A549 (cell line): ENCODE data around the gene SLC22A2.

ENCODE experiments used
- BHLHE40 ChIP-seq: IDR thresholded peaks from 2 replicates; pipeline ENCODE4 v1.6.1; 2012; ENCODE audit warnings: low read depth, low read length, inconsistent platforms
- CEBPB ChIP-seq, 2 experiments: fragments of >200 bp in 1 of 2; sonication (Bioruptor Twin) in 1 of 2; formaldehyde crosslinking in 1 of 2; IDR thresholded peaks; 2 replicates each; pipeline ENCODE4 v1.6.1; 2012 to 2016
- EP300 ChIP-seq, 2 experiments: fragments of >200 bp; sonication (Bioruptor Twin); formaldehyde crosslinking; IDR thresholded peaks; 2 replicates in 1 of 2; 3 replicates in 1 of 2; pipeline ENCODE4 v1.6.1; 2016 to 2017
- FOXS1 ChIP-seq: fragments of 250-450 bp; sonication (Bioruptor Pico); IDR thresholded peaks from 2 replicates; pipeline ENCODE4 v1.5.0; 2020; ENCODE audit warnings: mild to moderate bottlenecking, moderate library complexity
- HOXB13 ChIP-seq: fragments of 250-450 bp; sonication (Bioruptor Pico); IDR thresholded peaks from 2 replicates; pipeline ENCODE4 v1.5.0; 2020; ENCODE audit warnings: low read depth, mild to moderate bottlenecking, moderate library complexity
- JUN ChIP-seq, 2 experiments: fragments of >200 bp; sonication (Bioruptor Twin); formaldehyde crosslinking; IDR thresholded peaks; 2 replicates in 1 of 2; 3 replicates in 1 of 2; pipeline ENCODE4 v1.6.1; 2016 to 2017
- MAZ ChIP-seq: fragments of 150-350 bp; IDR thresholded peaks from 2 replicates; pipeline ENCODE4 v1.6.1; 2014; ENCODE audit warnings: antibody characterized with exemption, low read depth, low read length, borderline replicate concordance
- POLR2A ChIP-seq: IDR thresholded peaks from 2 replicates; pipeline ENCODE4 v1.6.1; 2012; ENCODE audit warnings: mild to moderate bottlenecking, low read length
- RFX5 ChIP-seq: fragments of 450-650 bp; IDR thresholded peaks from 2 replicates; pipeline ENCODE4 v1.7.1; 2014; ENCODE audit warnings: antibody characterized with exemption, mild to moderate bottlenecking, moderate library complexity
- RNF2 ChIP-seq: fragments of 200-600 bp; sonication (generic); IDR thresholded peaks from 2 replicates; pipeline ENCODE4 v1.6.1; 2016; ENCODE audit warnings: low read depth, mild to moderate bottlenecking, antibody characterized with exemption, moderate library complexity, borderline replicate concordance
- SMC3 ChIP-seq: fragments of >200 bp; sonication (Bioruptor Twin); formaldehyde crosslinking; IDR thresholded peaks from 3 replicates; pipeline ENCODE4 v1.6.1; 2018; ENCODE audit warnings: inconsistent platforms
- TP53 ChIP-seq: fragments of 250-450 bp; sonication (Bioruptor Pico); IDR thresholded peaks from 2 replicates; pipeline ENCODE4 v1.5.0; 2021; ENCODE audit warnings: mild to moderate bottlenecking, moderate library complexity
- TF ChIP-seq, protein P1 (sequence below): fragments of >200 bp; sonication (Bioruptor Twin); formaldehyde crosslinking; IDR thresholded peaks from 3 replicates; pipeline ENCODE4 v1.5.1; 2016
- TF ChIP-seq, protein P2 (sequence below): fragments of 200-600 bp; sonication (generic); IDR thresholded peaks from 2 replicates; pipeline ENCODE4 v1.6.1; 2016; ENCODE audit warnings: antibody characterized with exemption, mild to moderate bottlenecking, moderate library complexity

DNA sequence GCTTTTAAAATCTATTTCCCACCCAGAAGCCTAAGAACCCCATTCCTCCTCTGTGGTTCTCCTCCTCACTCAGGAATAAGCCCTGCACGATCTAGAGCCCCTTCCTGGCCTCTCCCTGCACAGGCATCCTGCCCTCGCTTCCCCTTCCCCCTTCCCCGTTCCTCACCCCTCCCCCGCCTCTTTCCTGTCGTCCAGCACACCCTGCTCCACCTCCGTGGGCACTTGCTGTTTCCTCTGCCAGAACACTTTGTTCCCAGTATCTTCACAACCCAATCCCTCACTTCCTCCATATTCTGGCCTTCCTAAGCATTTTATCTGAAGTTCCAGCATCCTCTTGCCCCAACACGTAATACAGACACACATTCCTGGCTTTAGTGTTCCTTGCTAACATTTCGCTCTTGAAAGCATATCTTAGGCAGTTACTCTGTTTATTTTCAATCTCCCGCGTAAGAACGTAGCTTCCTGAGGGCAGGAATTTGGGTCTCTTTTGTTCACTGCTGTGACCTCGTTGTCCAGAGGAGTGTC, 20.2 kb upstream of the SLC22A2 start:
- TF ChIP-seq, protein P1, sequence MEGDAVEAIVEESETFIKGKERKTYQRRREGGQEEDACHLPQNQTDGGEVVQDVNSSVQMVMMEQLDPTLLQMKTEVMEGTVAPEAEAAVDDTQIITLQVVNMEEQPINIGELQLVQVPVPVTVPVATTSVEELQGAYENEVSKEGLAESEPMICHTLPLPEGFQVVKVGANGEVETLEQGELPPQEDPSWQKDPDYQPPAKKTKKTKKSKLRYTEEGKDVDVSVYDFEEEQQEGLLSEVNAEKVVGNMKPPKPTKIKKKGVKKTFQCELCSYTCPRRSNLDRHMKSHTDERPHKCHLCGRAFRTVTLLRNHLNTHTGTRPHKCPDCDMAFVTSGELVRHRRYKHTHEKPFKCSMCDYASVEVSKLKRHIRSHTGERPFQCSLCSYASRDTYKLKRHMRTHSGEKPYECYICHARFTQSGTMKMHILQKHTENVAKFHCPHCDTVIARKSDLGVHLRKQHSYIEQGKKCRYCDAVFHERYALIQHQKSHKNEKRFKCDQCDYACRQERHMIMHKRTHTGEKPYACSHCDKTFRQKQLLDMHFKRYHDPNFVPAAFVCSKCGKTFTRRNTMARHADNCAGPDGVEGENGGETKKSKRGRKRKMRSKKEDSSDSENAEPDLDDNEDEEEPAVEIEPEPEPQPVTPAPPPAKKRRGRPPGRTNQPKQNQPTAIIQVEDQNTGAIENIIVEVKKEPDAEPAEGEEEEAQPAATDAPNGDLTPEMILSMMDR, result no peak
- TF ChIP-seq JUN (IDR thresholded peaks at IDR 0.05), result no peak
- TF ChIP-seq CEBPB (IDR thresholded peaks at IDR 0.05), result no peak
- no peak for TF ChIP-seq MAZ
- no peak for TF ChIP-seq TP53 (CRISPR knock-in tag)
- TF ChIP-seq HOXB13 (CRISPR knock-in tag), result no peak
- TF ChIP-seq RNF2, result no peak
- TF ChIP-seq POLR2A, result no peak
- TF ChIP-seq, protein P2, sequence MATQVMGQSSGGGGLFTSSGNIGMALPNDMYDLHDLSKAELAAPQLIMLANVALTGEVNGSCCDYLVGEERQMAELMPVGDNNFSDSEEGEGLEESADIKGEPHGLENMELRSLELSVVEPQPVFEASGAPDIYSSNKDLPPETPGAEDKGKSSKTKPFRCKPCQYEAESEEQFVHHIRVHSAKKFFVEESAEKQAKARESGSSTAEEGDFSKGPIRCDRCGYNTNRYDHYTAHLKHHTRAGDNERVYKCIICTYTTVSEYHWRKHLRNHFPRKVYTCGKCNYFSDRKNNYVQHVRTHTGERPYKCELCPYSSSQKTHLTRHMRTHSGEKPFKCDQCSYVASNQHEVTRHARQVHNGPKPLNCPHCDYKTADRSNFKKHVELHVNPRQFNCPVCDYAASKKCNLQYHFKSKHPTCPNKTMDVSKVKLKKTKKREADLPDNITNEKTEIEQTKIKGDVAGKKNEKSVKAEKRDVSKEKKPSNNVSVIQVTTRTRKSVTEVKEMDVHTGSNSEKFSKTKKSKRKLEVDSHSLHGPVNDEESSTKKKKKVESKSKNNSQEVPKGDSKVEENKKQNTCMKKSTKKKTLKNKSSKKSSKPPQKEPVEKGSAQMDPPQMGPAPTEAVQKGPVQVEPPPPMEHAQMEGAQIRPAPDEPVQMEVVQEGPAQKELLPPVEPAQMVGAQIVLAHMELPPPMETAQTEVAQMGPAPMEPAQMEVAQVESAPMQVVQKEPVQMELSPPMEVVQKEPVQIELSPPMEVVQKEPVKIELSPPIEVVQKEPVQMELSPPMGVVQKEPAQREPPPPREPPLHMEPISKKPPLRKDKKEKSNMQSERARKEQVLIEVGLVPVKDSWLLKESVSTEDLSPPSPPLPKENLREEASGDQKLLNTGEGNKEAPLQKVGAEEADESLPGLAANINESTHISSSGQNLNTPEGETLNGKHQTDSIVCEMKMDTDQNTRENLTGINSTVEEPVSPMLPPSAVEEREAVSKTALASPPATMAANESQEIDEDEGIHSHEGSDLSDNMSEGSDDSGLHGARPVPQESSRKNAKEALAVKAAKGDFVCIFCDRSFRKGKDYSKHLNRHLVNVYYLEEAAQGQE, result no peak
- no peak for TF ChIP-seq FOXS1 (CRISPR knock-in tag)
- TF ChIP-seq EP300 (IDR thresholded peaks at IDR 0.05), result no peak
- no peak for TF ChIP-seq RFX5
- no peak for TF ChIP-seq BHLHE40
- TF ChIP-seq SMC3, result no peak
